H1 (cell line): ENCODE results near the gene DCP1B. TPM values are rescaled to one million over a fixed set of nuclear protein-coding genes. Genes with fewer than 3 reads are reported as not detected.

ENCODE experiments used
- CHD7 ChIP-seq: fragments of 300-600 bp; sonication (generic); IDR thresholded peaks from 2 replicates; pipeline ENCODE4 v1.7.1; 2012; ENCODE audit warnings: low read length, moderate library complexity, mild to moderate bottlenecking, inconsistent platforms; ENCODE audit not compliant: insufficient replicate concordance
- NRF1 ChIP-seq: IDR thresholded peaks from 2 replicates; pipeline ENCODE4 v1.6.1; 2011; ENCODE audit warnings: mild to moderate bottlenecking, low read depth, low read length, improper control_type of control experiment
- ZNF274 ChIP-seq: IDR thresholded peaks from 2 replicates; pipeline ENCODE4 v1.7.0; 2012; ENCODE audit warnings: low read length, borderline replicate concordance; ENCODE audit errors: extremely low read depth
- polyA plus RNA-seq, 7 experiments: library from polyadenylated mRNA; depleted of rRNA in 3 of 7; stranded (reverse) in 5 of 7; unstranded in 2 of 7; fragments of >200 nt in 5 of 7; fragments of 200-250 nt in 2 of 7; gene quantifications; 1 replicate in 5 of 7; 2 replicates in 1 of 7; 4 replicates in 1 of 7; pipeline versions ENCODE4 v1.2.1 to v1.2.3, GENCODE V29; 2011 to 2013; ENCODE audit warnings: missing spikeins in 2 of 7, mixed read lengths in 2 of 7
- total RNA-seq: library from RNA; stranded (reverse); fragmentation: NEBNext Ultra II Directional; extraction: Animal tissue kit (Norgen Biotek cat#: 25700); gene quantifications from 2 replicates; pipeline ENCODE4 v1.2.1, GENCODE V29; 2021

Gene DCP1B
- total and polyA plus RNA-seq, 2 of the 8 experiments (the other 6 are each of a cell fraction or from before 2014, with no cell fraction given), result 14.8 to 29.0 TPM

GRCh38 chr12:1962051-1963020 is 41.9 kb downstream of the DCP1B start (continued):
- TF ChIP-seq CHD7, result no peak
- no peak for TF ChIP-seq NRF1
- no peak for TF ChIP-seq ZNF274
